Liver (tissue), 9 donors: ENCODE results near the gene SETD3. TPM values are rescaled to one million over a fixed set of nuclear protein-coding genes. Genes with fewer than 3 reads are reported as not detected.

Experiments used
- DNase-seq: peaks from one replicate; pipeline ENCODE4 v3.0.0-alpha.2; 2017; ENCODE audit warnings: low spot score
- H3K27ac ChIP-seq, 2 donors: one replicate each; pipeline ENCODE4 v1.7.0; 2013; ENCODE audit warnings: inconsistent platforms in 2 of 2, low read length in 2 of 2, control low read depth in 1 of 2, low read depth in 1 of 2, mild to moderate bottlenecking in 1 of 2
- H3K27me3 ChIP-seq, 4 donors: one replicate each; pipeline versions ENCODE4 v1.6.1 to v1.7.0; 2013; ENCODE audit warnings: low read length in 3 of 4, inconsistent platforms in 1 of 4, mild to moderate bottlenecking in 1 of 4, moderate library complexity in 1 of 4; ENCODE audit not compliant: control insufficient read depth in 4 of 4, insufficient read depth in 4 of 4
- H3K36me3 ChIP-seq, 4 donors: one replicate each; pipeline versions ENCODE4 v1.6.1 to v1.7.0; 2013; ENCODE audit warnings: low read length in 3 of 4, mild to moderate bottlenecking in 3 of 4, low read depth in 1 of 4, moderate library complexity in 1 of 4; ENCODE audit not compliant: control insufficient read depth in 4 of 4, insufficient read depth in 3 of 4
- H3K4me1 ChIP-seq, 4 donors: one replicate each; pipeline versions ENCODE4 v1.6.1 to v1.7.0; 2013; ENCODE audit warnings: low read length in 3 of 4, mild to moderate bottlenecking in 3 of 4, moderate library complexity in 1 of 4; ENCODE audit not compliant: control insufficient read depth in 4 of 4, insufficient read depth in 4 of 4
- H3K4me3 ChIP-seq, 3 donors: one replicate each; pipeline versions ENCODE4 v1.6.1 to v1.7.0; 2013; ENCODE audit warnings: low read length in 3 of 3, control low read depth in 1 of 3, low read depth in 1 of 3, mild to moderate bottlenecking in 1 of 3
- H3K9ac ChIP-seq, 2 donors: one replicate each; pipeline ENCODE4 v1.7.0; 2013; ENCODE audit warnings: low read length in 2 of 2, mild to moderate bottlenecking in 2 of 2, moderate library complexity in 2 of 2, control low read depth in 1 of 2, low read depth in 1 of 2
- H3K9me3 ChIP-seq, 4 donors: one replicate each; pipeline versions ENCODE4 v1.6.1 to v1.7.0; 2013; ENCODE audit warnings: low read length in 3 of 4; ENCODE audit not compliant: control insufficient read depth in 4 of 4
- EGR1 ChIP-seq, 2 donors: IDR thresholded peaks; 2 replicates each; pipeline ENCODE4 v1.6.1; 2016 to 2018; ENCODE audit warnings: antibody characterized with exemption in 2 of 2, low read depth in 2 of 2
- FOXA1 ChIP-seq: IDR thresholded peaks from 2 replicates; pipeline ENCODE4 v1.6.1; 2016; ENCODE audit warnings: antibody characterized with exemption
- FOXA2 ChIP-seq: IDR thresholded peaks from 2 replicates; pipeline ENCODE4 v1.6.1; 2016; ENCODE audit warnings: antibody characterized with exemption
- GABPA ChIP-seq, 2 donors: IDR thresholded peaks in 1 of 2; conservative IDR thresholded peaks in 1 of 2; 2 replicates each; pipeline ENCODE4 v1.6.1; 2016; ENCODE audit warnings: antibody characterized with exemption in 2 of 2, mild to moderate bottlenecking in 1 of 2, moderate library complexity in 1 of 2
- HNF4A ChIP-seq, 2 donors: conservative IDR thresholded peaks; 2 replicates each; pipeline ENCODE4 v1.6.1; 2016; ENCODE audit warnings: antibody characterized with exemption in 2 of 2, mild to moderate bottlenecking in 2 of 2
- HNF4G ChIP-seq: IDR thresholded peaks from 2 replicates; pipeline ENCODE4 v1.6.1; 2016; ENCODE audit warnings: antibody characterized with exemption
- JUND ChIP-seq, 2 donors: IDR thresholded peaks; 2 replicates each; pipeline ENCODE4 v1.6.1; 2016; ENCODE audit warnings: antibody characterized with exemption in 2 of 2
- NR2F2 ChIP-seq: IDR thresholded peaks from 2 replicates; pipeline ENCODE4 v1.6.1; 2016; ENCODE audit warnings: antibody characterized with exemption
- RAD21 ChIP-seq, 2 donors: IDR thresholded peaks; 2 replicates each; pipeline ENCODE4 v1.6.1; 2016; ENCODE audit warnings: antibody characterized with exemption in 2 of 2, mild to moderate bottlenecking in 2 of 2
- RXRA ChIP-seq, 2 donors: IDR thresholded peaks; 2 replicates each; pipeline ENCODE4 v1.6.1; 2017 to 2018; ENCODE audit warnings: antibody characterized with exemption in 2 of 2, mild to moderate bottlenecking in 1 of 2
- SP1 ChIP-seq: IDR thresholded peaks from 2 replicates; pipeline ENCODE4 v1.6.1; 2018; ENCODE audit warnings: antibody characterized with exemption, mild to moderate bottlenecking
- TAF1 ChIP-seq: conservative IDR thresholded peaks from 2 replicates; pipeline ENCODE4 v1.6.1; 2016; ENCODE audit warnings: antibody characterized with exemption, mild to moderate bottlenecking
- YY1 ChIP-seq: IDR thresholded peaks from 2 replicates; pipeline ENCODE4 v1.6.1; 2016; ENCODE audit warnings: antibody characterized with exemption, mild to moderate bottlenecking
- WGBS: extraction: QIAGEN DNeasy Blood & Tissue Kit; methylation state at CpG from one replicate; pipeline ENCODE4 v1.1.7; 2013; 5-methylcytosine and 5-hydroxymethylcytosine counted together
- polyA plus RNA-seq, 2 donors: library from polyadenylated mRNA; stranded (reverse) in 1 of 2; unstranded in 1 of 2; fragments of 200-250 nt in 1 of 2; fragments of >200 nt in 1 of 2; fragmentation: Nextera tagmentation in 1 of 2; extraction: Ambion mirVana in 1 of 2; gene quantifications; one replicate each; pipeline versions ENCODE4 v1.2.1 to v1.2.3, GENCODE V29; 2013 to 2015
- total RNA-seq, 2 donors: library from RNA; depleted of rRNA; stranded (reverse); fragments of >200 nt; gene quantifications; one replicate each; pipeline ENCODE4 v1.2.3, GENCODE V29; 2014
- TF ChIP-seq, protein P1 (sequence below): fragments of 150-350 bp; IDR thresholded peaks from 2 replicates; pipeline ENCODE4 v1.5.1; 2017; ENCODE audit warnings: improper control_type of control experiment, low read depth, low read length; ENCODE audit not compliant: missing input control
- TF ChIP-seq, protein P2 (sequence below): IDR thresholded peaks from 2 replicates; pipeline ENCODE4 v1.6.1; 2016; ENCODE audit warnings: antibody characterized with exemption, mild to moderate bottlenecking
- TF ChIP-seq, protein P3 (sequence below): IDR thresholded peaks from 2 replicates; pipeline ENCODE4 v1.6.1; 2016; ENCODE audit warnings: antibody characterized with exemption
- TF ChIP-seq, protein P4 (sequence below): IDR thresholded peaks from 2 replicates; pipeline ENCODE4 v1.6.1; 2016; ENCODE audit warnings: antibody characterized with exemption
- TF ChIP-seq, protein P5 (sequence below): IDR thresholded peaks from 2 replicates; pipeline ENCODE4 v1.6.1; 2016; ENCODE audit warnings: antibody characterized with exemption
- donor health status: healthy.
- donor health status: healthy.
- donor health status: healthy.
- donor health status: healthy.
- donor health status: healthy.

Gene SETD3
- total and polyA plus RNA-seq, 4 donors = 18.7 to 39.7 (median 19.4) TPM

DNA sequence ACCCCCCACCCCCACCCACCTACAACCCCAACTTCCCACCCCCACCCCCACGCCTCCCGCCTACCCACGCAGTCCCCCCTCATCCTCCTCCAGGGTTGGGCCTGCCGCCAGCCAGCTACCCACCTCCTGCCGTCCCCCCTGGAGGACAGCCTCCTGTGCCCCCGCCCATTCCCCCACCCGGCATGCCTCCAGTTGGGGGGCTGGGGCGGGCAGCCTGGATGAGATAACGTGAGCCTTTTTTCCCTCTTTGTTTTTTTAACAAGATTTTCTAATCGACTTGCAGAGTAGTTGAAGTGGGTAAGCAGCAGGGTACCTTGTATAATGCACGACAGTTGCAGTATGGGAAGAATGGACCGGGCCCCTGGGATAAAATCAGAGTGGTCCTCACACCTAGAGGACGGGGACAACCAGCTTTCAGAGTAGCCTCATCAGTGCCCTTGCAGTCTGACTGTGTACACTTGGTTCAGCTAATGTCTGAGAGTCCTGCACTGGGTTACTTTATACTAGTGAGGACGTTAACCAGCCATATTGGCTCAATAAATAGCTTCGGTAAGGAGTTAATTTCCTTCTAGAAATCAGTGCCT lies 30.0 kb upstream of the SETD3 start:
- Histone ChIP-seq H3K9me3 (no peaks in the 10 kb centered on the region), H3K36me3 (peaks cover 9 to 72% (median 25%) of the 10 kb centered on the region in 4 donors), H3K27me3 (no peaks in the 10 kb centered on the region), H3K27ac (no peak overlapping the region), H3K4me3 (no peak overlapping the region), H3K9ac (no peak overlapping the region), H3K4me1 (peaks cover 0 to 19% (median 10%) of the 10 kb centered on the region in 4 donors)
- DNase-seq = no peak
- TF ChIP-seq FOXA2 = no peak
- 88% methylated on average over 15 of the region's 15 CpGs for WGBS

DNA sequence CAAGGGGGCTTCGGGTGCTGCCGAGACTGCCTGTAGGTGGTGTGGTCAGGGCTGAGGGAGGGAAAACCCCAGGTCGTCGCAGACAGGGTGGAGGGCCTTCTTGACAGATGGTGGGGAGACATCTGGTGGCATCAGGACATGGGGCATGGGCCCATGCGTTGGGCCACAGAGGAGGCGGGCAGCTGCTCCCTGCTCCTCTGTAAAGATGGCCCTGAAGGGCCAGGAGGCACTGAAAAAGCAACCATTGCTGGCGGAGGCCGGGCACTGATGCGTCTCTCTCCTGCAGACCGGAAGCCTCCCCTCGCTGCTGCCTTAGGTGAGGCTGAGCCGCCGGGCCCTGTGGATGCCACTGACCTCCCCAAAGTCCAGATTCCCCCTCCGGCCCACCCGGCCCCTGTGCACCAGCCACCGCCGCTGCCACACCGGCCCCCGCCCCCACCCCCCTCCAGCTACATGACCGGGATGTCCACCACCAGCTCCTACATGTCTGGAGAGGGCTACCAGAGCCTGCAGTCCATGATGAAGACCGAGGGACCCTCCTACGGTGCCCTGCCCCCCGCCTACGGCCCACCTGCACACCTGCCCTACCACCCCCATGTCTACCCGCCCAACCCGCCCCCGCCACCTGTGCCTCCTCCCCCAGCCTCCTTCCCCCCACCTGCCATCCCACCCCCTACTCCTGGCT lies 29.4 kb upstream of the SETD3 start:
- Histone ChIP-seq H3K27ac (no peak overlapping the region), H3K27me3 (no peaks in the 10 kb centered on the region), H3K4me1 (peaks cover 0 to 19% (median 10%) of the 10 kb centered on the region in 4 donors), H3K9me3 (no peaks in the 10 kb centered on the region), H3K9ac (no peak overlapping the region), H3K36me3 (peaks cover 8 to 78% (median 31%) of the 10 kb centered on the region in 4 donors), H3K4me3 (no peak overlapping the region)
- no peak for DNase-seq
- TF ChIP-seq NR2F2 (no peak), TAF1 (no peak), EGR1 (IDR thresholded peaks at IDR 0.05; ENCODE audit: low read depth in 2 of 2) (no peak), SP1 (no peak)
- 94% methylated on average over 27 of the region's 27 CpGs for WGBS

DNA sequence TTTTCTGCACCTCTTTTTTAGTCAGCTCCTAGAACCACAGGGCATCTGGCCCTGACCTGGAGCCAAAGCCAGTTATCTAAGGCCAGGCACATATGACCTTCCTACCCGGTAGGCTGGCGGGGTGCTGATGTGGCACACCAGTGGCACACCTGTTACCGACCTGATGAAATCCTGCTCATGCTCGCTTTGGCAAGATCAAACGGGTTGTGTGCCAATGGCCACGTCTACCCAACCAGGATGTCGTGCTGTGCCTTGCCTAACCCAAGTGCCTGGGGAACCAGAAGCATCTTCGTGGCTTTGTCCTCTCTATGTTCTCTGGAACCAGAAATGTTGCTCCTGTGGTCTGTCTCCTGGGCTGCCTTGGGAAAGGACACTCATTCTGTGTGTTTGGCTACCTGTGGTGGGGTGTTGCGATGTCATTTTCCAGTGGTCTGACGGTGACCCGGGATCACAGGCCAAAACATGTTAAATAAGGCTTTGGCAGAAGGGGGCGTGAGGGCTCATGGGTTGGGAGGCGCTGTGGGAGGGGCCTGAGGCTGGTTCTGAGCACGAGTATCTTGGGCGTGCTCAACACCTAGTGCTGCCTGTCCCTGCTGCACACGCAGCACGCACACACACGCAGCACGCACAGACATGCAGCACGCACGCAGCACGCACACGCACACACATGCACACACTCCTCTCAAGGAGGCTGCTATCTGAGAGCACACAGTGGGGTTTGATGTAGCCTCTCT lies 28.4 kb upstream of the SETD3 start:
- H3K4me1 ChIP-seq = peaks cover 0 to 19% (median 10%) of the 10 kb centered on the region in 4 donors
- H3K36me3 ChIP-seq = peaks cover 6 to 74% (median 36%) of the 10 kb centered on the region in 4 donors
- H3K27me3 ChIP-seq = no peaks in the 10 kb centered on the region
- no peaks in the 10 kb centered on the region for H3K9me3 ChIP-seq
- no peak overlapping the region for H3K9ac ChIP-seq
- DNase-seq = peak; percentile 36
- H3K27ac ChIP-seq = peak overlapping the region; percentile 64 to 78
- 68% methylated on average over 23 of the region's 23 CpGs for WGBS
- H3K4me3 ChIP-seq = no peak overlapping the region
- TF ChIP-seq, protein P1, sequence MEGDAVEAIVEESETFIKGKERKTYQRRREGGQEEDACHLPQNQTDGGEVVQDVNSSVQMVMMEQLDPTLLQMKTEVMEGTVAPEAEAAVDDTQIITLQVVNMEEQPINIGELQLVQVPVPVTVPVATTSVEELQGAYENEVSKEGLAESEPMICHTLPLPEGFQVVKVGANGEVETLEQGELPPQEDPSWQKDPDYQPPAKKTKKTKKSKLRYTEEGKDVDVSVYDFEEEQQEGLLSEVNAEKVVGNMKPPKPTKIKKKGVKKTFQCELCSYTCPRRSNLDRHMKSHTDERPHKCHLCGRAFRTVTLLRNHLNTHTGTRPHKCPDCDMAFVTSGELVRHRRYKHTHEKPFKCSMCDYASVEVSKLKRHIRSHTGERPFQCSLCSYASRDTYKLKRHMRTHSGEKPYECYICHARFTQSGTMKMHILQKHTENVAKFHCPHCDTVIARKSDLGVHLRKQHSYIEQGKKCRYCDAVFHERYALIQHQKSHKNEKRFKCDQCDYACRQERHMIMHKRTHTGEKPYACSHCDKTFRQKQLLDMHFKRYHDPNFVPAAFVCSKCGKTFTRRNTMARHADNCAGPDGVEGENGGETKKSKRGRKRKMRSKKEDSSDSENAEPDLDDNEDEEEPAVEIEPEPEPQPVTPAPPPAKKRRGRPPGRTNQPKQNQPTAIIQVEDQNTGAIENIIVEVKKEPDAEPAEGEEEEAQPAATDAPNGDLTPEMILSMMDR = no peak
- peak in 1 of 2 donors; percentile 60 for TF ChIP-seq GABPA (IDR thresholded peaks at IDR 0.05 in 1 of 2, conservative IDR thresholded peaks at IDR 0.05 in 1 of 2)
- peak in 1 of 2 donors; percentile 45 for TF ChIP-seq RAD21 (IDR thresholded peaks at IDR 0.05)
- peak; percentile 16 for TF ChIP-seq HNF4G
- TF ChIP-seq, protein P2, sequence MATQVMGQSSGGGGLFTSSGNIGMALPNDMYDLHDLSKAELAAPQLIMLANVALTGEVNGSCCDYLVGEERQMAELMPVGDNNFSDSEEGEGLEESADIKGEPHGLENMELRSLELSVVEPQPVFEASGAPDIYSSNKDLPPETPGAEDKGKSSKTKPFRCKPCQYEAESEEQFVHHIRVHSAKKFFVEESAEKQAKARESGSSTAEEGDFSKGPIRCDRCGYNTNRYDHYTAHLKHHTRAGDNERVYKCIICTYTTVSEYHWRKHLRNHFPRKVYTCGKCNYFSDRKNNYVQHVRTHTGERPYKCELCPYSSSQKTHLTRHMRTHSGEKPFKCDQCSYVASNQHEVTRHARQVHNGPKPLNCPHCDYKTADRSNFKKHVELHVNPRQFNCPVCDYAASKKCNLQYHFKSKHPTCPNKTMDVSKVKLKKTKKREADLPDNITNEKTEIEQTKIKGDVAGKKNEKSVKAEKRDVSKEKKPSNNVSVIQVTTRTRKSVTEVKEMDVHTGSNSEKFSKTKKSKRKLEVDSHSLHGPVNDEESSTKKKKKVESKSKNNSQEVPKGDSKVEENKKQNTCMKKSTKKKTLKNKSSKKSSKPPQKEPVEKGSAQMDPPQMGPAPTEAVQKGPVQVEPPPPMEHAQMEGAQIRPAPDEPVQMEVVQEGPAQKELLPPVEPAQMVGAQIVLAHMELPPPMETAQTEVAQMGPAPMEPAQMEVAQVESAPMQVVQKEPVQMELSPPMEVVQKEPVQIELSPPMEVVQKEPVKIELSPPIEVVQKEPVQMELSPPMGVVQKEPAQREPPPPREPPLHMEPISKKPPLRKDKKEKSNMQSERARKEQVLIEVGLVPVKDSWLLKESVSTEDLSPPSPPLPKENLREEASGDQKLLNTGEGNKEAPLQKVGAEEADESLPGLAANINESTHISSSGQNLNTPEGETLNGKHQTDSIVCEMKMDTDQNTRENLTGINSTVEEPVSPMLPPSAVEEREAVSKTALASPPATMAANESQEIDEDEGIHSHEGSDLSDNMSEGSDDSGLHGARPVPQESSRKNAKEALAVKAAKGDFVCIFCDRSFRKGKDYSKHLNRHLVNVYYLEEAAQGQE = no peak
- TF ChIP-seq, protein P3, sequence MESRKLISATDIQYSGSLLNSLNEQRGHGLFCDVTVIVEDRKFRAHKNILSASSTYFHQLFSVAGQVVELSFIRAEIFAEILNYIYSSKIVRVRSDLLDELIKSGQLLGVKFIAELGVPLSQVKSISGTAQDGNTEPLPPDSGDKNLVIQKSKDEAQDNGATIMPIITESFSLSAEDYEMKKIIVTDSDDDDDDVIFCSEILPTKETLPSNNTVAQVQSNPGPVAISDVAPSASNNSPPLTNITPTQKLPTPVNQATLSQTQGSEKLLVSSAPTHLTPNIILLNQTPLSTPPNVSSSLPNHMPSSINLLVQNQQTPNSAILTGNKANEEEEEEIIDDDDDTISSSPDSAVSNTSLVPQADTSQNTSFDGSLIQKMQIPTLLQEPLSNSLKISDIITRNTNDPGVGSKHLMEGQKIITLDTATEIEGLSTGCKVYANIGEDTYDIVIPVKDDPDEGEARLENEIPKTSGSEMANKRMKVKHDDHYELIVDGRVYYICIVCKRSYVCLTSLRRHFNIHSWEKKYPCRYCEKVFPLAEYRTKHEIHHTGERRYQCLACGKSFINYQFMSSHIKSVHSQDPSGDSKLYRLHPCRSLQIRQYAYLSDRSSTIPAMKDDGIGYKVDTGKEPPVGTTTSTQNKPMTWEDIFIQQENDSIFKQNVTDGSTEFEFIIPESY = no peak
- TF ChIP-seq, protein P4, sequence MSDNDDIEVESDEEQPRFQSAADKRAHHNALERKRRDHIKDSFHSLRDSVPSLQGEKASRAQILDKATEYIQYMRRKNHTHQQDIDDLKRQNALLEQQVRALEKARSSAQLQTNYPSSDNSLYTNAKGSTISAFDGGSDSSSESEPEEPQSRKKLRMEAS = peak; percentile 86
- TF ChIP-seq SP1 = peak; percentile 68
- TF ChIP-seq, protein P5, sequence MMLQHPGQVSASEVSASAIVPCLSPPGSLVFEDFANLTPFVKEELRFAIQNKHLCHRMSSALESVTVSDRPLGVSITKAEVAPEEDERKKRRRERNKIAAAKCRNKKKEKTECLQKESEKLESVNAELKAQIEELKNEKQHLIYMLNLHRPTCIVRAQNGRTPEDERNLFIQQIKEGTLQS = no peak
- peak; percentile 56 for TF ChIP-seq FOXA2
- TF ChIP-seq TAF1 = no peak
- peak in 1 of 2 donors; percentile 47 for TF ChIP-seq EGR1 (IDR thresholded peaks at IDR 0.05; ENCODE audit: low read depth in 2 of 2)
- peak; percentile 71 to 90 for TF ChIP-seq HNF4A (conservative IDR thresholded peaks at IDR 0.05)
- TF ChIP-seq RXRA (IDR thresholded peaks at IDR 0.05) = peak; percentile 90 to 98
- TF ChIP-seq FOXA1 = peak; percentile 5
- TF ChIP-seq JUND (IDR thresholded peaks at IDR 0.05) = peak in 1 of 2 donors; percentile 69
- peak; percentile 68 for TF ChIP-seq YY1
- no peak for TF ChIP-seq NR2F2
